A673 (cell line): ENCODE measurements around the gene ATP5MC2. TPM values are rescaled to one million over a fixed set of nuclear protein-coding genes. Genes with fewer than 3 reads are reported as not detected.

Source experiments
- BruUV-seq: library from RNA; stranded (reverse); fragments of 400-500 nt; replicated peaks from 2 replicates; lab custom pipeline; 2021; lab: Mats Ljungman, UMichigan
- CTCF ChIA-PET: fragments of 300-600 bp; sonication (Branson Sonifier 250); formaldehyde crosslinking; loops from one replicate; lab custom pipeline; 2022; ENCODE audit warnings: antibody characterized with exemption; lab: Charles Lee
- POLR2A ChIA-PET: fragments of 300-600 bp; sonication (Branson Sonifier 250); formaldehyde crosslinking; loops from one replicate; lab custom pipeline; 2022; ENCODE audit warnings: antibody characterized with exemption; ENCODE audit not compliant: low non-redundant PET; lab: Charles Lee
- DNase-seq: peaks from one replicate; pipeline ENCODE4 v3.0.0-alpha.2; 2015; ENCODE audit warnings: low spot score
- H3K27ac ChIP-seq: fragments of 200-600 bp; sonication (generic); 2 replicates; pipeline ENCODE4 v1.5.1; 2016; ENCODE audit warnings: mixed run types, low read depth, mild to moderate bottlenecking, mixed read lengths, antibody characterized with exemption, low read length; ENCODE audit not compliant: poor library complexity, severe bottlenecking
- H3K27me3 ChIP-seq: fragments of 200-600 bp; sonication (generic); replicated peaks from 2 replicates; pipeline ENCODE4 v1.6.1; 2017; ENCODE audit warnings: mixed run types, low read depth, mild to moderate bottlenecking, mixed read lengths, antibody characterized with exemption, low read length; ENCODE audit not compliant: insufficient read depth, poor library complexity
- H3K36me3 ChIP-seq: fragments of 200-600 bp; sonication (generic); 2 replicates; pipeline ENCODE4 v1.6.1; 2016; ENCODE audit warnings: mixed run types, mild to moderate bottlenecking, mixed read lengths, antibody characterized with exemption, low read length; ENCODE audit not compliant: insufficient read depth, poor library complexity, severe bottlenecking
- H3K4me1 ChIP-seq: fragments of 200-600 bp; sonication (generic); 2 replicates; pipeline ENCODE4 v1.6.1; 2017; ENCODE audit warnings: mixed run types, mild to moderate bottlenecking, mixed read lengths, antibody characterized with exemption, low read length; ENCODE audit not compliant: insufficient read depth, poor library complexity, severe bottlenecking
- H3K4me3 ChIP-seq: fragments of 200-600 bp; sonication (generic); 2 replicates; pipeline ENCODE4 v1.5.1; 2016; ENCODE audit warnings: low read depth, mixed run types, mild to moderate bottlenecking, mixed read lengths, low read length; ENCODE audit not compliant: poor library complexity, severe bottlenecking
- H3K9me3 ChIP-seq: fragments of 200-600 bp; sonication (generic); 2 replicates; pipeline ENCODE4 v1.6.1; 2016; ENCODE audit warnings: mixed run types, low read depth, mild to moderate bottlenecking, mixed read lengths, antibody characterized with exemption, low read length; ENCODE audit not compliant: poor library complexity, severe bottlenecking
- CTCF ChIP-seq: fragments of 300-800, 200-600 bp; sonication (generic); conservative IDR thresholded peaks from 2 replicates; pipeline ENCODE4 v1.5.1; 2017; ENCODE audit warnings: low read depth, mild to moderate bottlenecking, antibody characterized with exemption, low read length, moderate library complexity, mixed read lengths
- EZH2 ChIP-seq: fragments of 200-600 bp; sonication (generic); IDR thresholded peaks from 2 replicates; pipeline ENCODE4 v1.6.1; 2017; ENCODE audit warnings: borderline replicate concordance, low read depth, mild to moderate bottlenecking, mixed read lengths, antibody characterized with exemption, low read length; ENCODE audit not compliant: poor library complexity, severe bottlenecking
- intact Hi-C: fragments of 100-400 bp; cut with micrococcal nuclease; formaldehyde crosslinking; loops from one replicate; pipeline ENCODE4 v1.10.0; 2022; ENCODE audit not compliant: unreplicated experiment
- total RNA-seq: library from RNA; stranded (reverse); gene quantifications from 2 replicates; pipeline ENCODE4 v1.2.3, GENCODE V29; 2021

The ATP5MC2 gene
- total RNA-seq, 1 experiment from 2014 or later = 447 TPM

- Histone ChIP-seq H3K4me1 (peaks cover 11% of the 10 kb centered on the region), H3K27ac (no peak overlapping the region), H3K27me3 (peaks cover 4% of the 10 kb centered on the region), H3K36me3 (no peaks in the 10 kb centered on the region), H3K4me3 (no peak overlapping the region), H3K9me3 (no peaks in the 10 kb centered on the region)
- ChIA-PET POLR2A (no interaction called here), CTCF (no interaction called here)
- intact Hi-C loops = no loop called here
- no TSS peak for BruUV-seq
- TF ChIP-seq EZH2 (no peak), CTCF (no peak)
- DNase-seq = no peak
These were observed 37.6 kb upstream of the ATP5MC2 start for GRCh38 chr12:53713516-53713915.

- no TSS peak for BruUV-seq
- no peaks in the 10 kb centered on the region for H3K9me3 ChIP-seq
- H3K36me3 ChIP-seq = no peaks in the 10 kb centered on the region
- H3K4me1 ChIP-seq = peaks cover 11% of the 10 kb centered on the region
- TF ChIP-seq CTCF (no peak), EZH2 (no peak)
- CTCF ChIA-PET = no interaction called here
- H3K4me3 ChIP-seq = no peak overlapping the region
- H3K27me3 ChIP-seq = peaks cover 5% of the 10 kb centered on the region
- no peak overlapping the region for H3K27ac ChIP-seq
- DNase-seq = no peak
- POLR2A ChIA-PET = no interaction called here
- intact Hi-C loops = no loop called here
These were observed 36.3 kb upstream of the ATP5MC2 start for GRCh38 chr12:53712059-53712643.

- no peaks in the 10 kb centered on the region for H3K9me3 ChIP-seq
- peaks cover 5% of the 10 kb centered on the region for H3K27me3 ChIP-seq
- no TSS peak for BruUV-seq
- peaks cover 11% of the 10 kb centered on the region for H3K4me1 ChIP-seq
- no peak overlapping the region for H3K4me3 ChIP-seq
- CTCF ChIA-PET = no interaction called here
- no peak for DNase-seq
- TF ChIP-seq CTCF = no peak
- TF ChIP-seq EZH2 = no peak
- POLR2A ChIA-PET = no interaction called here
- H3K36me3 ChIP-seq = no peaks in the 10 kb centered on the region
- intact Hi-C loops = no loop called here
- no peak overlapping the region for H3K27ac ChIP-seq
These were observed 34.2 kb upstream of the ATP5MC2 start for GRCh38 chr12:53710091-53710490.
